Activated naive CD4-positive, alpha-beta T cell treated with Interleukin-2 at 50 U/mL for 16 hours (primary cell): ENCODE measurements around the gene NANOG.
"Not testable (repeated sequence)": the region's sequence is repeated elsewhere in the genome, so short reads cannot be mapped to it uniquely, and the experiment has no call there.

Experiments
- DNase-seq: peaks from one replicate; pipeline ENCODE4 v3.0.0-alpha.2; 2020

NANOG gene

DNA sequence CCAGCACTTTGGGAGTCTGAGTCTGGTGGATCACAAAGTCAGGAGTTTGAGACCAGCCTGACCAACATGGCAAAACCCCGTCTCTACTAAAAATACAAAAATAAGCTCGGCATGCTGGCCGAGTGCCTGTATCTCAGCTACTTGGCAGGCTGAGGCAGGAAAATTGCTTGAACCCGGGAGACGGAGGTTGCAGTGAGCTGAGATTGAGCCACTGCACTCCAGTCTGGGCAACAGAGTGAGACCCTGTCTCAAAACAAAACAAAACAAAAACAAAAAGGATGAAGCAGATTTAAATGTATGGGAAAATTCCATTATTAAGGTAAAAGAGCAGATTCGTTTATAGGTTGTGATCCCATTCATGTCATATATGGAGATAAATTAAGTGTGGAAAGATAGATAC, 17.1 kb downstream of the NANOG start:
- DNase-seq, result not testable (repeated sequence)

DNA sequence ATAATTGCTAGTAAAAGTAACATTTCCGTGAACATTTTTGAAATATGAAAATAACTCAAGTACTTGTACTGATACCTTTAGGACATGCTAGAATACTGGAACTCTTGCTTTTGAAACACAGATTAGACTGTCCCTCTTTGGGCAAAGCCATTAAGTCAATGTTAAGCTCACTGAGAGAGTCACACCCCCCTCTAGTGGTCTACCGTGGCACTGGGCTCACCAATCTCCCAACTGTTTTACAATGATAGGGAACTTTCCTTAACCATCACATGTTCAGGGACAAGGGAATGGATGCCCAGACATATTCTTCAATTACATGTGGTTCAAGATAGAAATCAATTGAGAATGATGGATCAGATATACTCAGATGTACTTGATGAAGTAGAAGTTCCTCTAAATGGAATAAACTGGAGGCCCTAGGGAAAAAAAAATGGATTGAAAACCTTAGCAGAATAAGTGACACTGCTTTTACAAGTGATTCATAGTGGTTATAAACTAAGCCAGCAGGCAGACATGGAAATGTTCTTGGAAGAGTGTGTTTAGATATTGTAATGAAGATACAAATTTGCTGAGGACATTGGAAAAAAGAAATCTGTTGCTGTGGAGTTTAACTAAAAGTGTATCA, 17.8 kb downstream of the NANOG start:
- peak; percentile 62 for DNase-seq

DNA sequence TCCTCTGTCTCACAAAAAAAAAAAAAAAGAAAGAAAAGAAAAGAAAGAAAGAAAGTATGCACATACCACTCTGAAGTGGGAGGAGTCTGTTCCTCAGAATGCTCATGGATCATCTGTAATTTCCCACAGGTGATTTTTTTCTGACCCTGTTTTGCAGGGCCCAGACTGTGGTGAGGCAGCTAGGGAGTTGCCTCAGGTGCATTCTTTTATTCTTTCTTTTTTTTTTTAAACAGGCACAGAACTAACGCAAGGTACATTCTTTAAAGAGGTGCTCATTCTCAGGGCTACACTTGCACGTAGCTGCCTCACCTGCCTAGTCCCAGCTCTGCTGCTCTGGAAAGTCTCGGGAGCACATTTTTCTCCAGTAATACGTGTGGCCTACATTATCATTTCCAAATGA, 36.6 kb downstream of the NANOG start:
- DNase-seq, result not testable (repeated sequence)

- DNase-seq, result not testable (repeated sequence)
These were observed 40.5 kb downstream of the NANOG start for GRCh38 chr12:7829737-7830136.

DNA sequence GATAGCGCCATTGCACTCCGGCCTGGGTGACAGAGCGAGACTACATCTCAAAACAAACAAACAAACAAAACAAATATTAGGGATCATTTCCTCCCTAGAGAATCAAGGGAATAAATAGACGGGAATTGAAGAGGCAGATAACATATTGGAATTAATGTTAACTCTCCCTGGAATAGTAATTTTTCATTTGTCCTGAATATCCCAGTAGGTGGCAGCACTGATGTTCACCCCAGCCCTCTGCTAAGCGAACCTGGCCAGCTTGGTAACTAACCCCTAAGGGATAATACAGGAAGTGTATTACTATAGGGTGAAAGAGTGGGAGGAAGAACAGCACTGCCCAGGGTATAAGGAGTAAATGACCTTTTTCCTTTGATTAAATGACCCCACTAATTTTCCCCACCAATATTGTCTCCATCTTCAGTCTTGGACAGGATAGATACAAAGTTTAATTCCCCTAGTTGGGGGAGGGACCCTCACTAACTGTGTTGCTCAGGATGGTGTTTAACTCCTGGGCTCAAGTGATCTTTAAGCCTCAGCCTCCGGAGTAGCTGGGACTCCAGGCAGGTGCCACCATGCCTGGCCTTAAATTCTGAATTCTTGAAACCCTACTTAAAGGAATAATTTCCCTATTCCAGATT, 43.0 kb downstream of the NANOG start:
- peak; percentile 7 for DNase-seq

- DNase-seq, result not testable (repeated sequence)
These were observed 44.0 kb downstream of the NANOG start for GRCh38 chr12:7833201-7833600.

DNA sequence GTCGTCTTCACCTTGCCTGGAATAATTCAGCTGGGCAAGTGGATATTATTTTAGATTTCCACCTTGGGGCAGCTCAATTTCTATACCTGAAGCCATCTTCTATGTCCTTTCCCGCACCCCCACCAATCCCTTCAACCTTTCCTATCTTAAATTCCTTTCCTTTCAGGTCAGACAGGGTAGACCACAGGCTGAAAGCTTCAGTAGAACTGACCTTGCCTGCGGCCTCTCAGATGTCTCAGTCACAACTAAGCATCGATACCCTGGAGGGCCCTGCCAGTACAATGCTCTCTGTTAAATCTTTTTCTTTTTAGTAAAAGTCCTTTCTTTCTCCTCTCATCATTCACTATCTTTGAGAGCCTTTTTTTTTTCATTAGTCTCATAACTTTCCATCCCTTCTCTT, 44.6 kb downstream of the NANOG start:
- DNase-seq, result no peak

- DNase-seq, result no peak
These were observed 45.5 kb downstream of the NANOG start for GRCh38 chr12:7834701-7835100.

GRCh38 chr12:7835116-7835515, 45.9 kb downstream of the NANOG start:
- DNase-seq, result no peak

DNA sequence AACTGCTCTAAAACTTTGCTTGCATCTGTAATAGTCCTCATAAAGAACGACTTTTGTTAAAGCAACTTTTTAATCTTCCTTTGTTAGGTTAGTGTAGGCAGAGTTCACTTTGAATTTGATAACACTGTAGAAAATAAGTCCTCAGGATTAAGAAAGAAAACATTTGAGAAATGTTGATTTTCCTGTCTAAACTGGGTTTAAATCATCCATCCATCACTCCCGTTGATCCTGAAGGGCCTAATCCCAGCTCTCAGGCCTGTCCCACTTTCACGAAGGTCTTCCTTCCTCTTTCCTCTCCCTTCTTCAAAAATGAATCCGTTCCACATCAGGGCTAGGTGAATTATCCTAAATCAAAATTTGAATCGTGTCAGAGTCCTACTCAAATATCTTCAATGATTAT, 46.6 kb downstream of the NANOG start:
- no peak for DNase-seq

DNA sequence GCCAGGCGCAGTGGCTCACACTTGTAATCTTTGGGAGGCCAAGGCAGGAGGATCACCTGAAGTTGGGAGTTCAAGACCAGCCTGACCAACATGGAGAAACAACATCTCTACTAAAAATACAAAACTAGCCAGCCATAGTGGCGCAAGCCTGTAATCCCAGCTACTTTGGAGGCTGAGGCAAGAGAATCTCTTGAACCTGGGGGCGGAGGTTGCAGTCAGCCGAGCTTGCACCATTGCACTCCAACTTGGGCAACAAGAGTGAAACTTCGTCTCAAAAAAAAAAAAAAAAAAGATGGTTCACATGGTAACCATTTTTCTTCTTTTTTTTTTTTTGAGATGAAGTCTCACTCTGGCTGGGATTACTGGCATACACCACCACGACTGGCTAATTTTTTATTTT, 48.2 kb downstream of the NANOG start:
- DNase-seq, result no peak

DNA sequence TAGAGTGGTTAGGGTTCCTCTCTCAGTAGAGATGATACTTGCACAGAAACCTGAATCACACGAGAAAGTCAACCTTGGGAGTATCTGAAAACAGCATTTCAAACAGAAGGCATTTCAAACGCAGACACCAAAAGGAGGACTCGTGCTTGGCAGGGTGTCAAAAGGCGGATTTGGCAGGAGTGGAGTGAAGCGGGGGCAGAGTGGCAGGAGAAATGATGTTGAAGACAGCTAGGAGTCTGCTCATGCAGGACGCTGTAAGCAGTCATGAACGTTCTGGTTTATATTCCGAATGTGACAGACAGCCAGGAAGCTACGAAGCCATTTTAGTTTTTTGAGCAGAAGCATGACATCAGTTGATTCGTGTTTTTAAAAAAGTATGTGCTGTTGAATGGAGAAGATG, 50.0 kb downstream of the NANOG start:
- not testable (repeated sequence) for DNase-seq

DNA sequence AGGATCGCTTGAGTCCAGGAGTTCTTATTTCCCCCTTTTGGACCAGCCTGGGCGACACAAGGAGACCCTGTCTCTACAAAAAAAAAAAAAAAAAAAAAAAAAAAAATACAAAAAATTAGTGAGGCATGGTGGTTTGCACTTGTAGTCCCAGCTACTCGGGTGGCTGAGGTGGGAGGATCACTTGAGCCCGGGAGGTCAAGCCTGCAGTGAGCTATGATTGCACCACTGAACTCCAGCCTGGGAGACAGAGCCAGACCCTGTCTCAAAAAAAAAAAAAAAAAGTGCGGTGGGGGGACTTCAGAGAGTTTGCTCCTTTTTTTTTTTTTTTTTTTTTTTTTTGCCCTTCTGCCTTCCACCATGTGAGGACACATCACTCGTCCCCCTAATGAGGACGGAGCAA, 50.6 kb downstream of the NANOG start:
- not testable (repeated sequence) for DNase-seq

DNA sequence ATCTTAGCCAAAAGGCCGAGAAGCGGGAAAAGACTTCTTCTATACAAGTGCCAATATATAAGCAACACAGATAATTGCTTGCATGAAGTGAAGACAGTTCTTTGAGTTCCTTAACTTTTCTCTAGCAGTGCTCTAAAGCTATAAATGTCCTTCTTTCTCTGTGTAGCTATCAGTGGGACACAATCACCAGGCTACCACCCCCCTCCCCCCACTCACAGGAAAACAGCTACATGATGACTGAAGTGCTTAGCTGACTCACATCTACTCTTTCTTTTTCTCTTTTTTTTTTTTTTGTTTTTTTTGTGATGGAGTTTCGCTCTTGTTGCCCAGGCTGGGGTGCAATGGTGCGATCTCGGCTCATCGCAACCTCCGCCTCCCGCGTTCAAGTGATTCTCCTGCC, 53.2 kb downstream of the NANOG start:
- not testable (repeated sequence) for DNase-seq

DNA sequence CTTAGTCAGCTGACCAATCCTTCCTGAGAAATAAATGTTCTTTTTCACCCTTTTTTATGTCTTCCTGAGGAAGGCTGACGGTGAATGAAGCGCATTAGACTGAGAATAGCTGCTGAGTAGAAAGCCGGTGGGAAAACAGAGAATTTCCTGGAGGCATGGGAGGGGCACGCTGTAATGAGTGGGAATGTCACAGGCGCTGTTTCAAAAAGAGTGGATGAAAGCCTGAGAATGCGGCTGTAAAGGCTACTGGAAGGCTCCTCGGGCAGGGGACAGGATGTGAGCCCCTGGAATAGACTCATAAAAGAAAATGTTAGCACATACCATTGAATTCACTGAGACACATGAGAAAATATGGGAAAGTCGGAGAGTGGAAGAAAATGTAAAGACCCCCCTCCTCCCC, 53.9 kb downstream of the NANOG start:
- DNase-seq, result not testable (repeated sequence)

GRCh38 chr12:7843583-7843982, 54.4 kb downstream of the NANOG start:
- DNase-seq, result not testable (repeated sequence)

- no peak for DNase-seq
These were observed 54.9 kb downstream of the NANOG start for GRCh38 chr12:7844116-7844515.

DNA sequence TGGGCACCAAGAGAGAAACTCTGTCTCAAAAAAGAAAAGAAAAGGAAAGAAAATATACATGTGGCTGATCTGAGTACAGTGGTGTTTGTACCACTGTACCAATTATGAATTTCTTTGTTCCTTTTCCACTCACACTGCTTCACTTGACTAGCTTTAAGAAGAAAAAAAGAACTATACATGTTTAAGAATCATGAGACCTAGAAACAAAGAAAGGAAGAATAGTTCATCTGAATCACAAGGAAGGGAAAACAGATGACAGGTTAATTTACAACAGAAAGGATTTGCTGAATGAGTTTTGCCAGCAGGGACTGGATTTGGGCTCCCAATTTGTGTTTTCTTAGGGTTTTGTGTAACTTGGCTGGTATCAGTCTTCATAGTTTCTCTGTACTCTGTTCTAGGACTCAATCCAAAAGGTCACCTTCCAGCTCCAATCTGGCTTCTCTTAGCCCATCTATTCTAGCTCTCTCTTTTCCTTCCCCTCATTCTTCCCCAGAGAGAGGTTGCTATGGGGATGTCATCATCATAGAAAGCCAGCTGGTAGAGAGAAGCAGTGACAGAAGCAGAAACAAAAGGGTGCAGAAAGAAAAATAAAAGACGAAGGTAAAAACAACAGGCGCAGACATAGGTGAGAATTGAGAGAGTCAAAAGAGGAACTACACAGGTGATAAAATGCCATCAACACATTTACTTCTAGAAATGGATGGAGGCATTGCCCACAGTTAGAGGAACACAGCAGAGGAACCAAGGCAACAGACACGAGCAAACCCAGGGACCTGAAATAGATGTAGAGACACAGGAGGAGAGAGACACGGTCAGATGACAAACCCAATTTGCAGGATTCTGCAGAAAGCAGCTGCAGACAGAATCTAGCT, 58.3 kb downstream of the NANOG start:
- not testable (repeated sequence) for DNase-seq

DNA sequence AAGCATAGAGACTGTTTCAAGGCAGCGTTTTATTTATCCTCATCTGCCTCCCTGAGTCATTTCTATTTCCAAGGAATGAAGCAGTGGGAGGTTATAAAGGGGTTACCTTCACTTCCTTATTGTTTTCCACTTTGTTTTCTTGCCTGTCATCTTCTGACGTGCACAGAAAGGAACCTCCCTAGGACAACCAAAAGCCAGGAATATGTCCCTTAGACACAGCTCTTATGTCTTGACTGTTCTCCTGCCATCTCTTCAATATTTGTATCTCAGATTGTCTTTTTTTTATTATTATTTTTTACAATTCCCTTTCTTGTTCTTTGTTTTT, 58.9 kb downstream of the NANOG start:
- DNase-seq, result not testable (repeated sequence)
